Left cardiac atrium (tissue), 4 donors: ENCODE results near the gene TTC28. TPM values are rescaled to one million over a fixed set of nuclear protein-coding genes. Genes with fewer than 3 reads are reported as not detected.
A peak's percentile ranks its signal among the peaks of the same experiment; 100 is the strongest.
"Not testable (repeated sequence)": the region's sequence is repeated elsewhere in the genome, so short reads cannot be mapped to it uniquely, and the experiment has no call there.

Source experiments
- ATAC-seq, 2 donors: fragments of 200-7000 bp; cut with Tn5 transposase; one replicate each; pipeline ENCODE4 v1.9.1; 2020; ENCODE audit warnings: mild to moderate bottlenecking in 2 of 2, moderate library complexity in 2 of 2
- DNase-seq: peaks from one replicate; pipeline ENCODE4 v3.0.0-alpha.2; 2020
- intact Hi-C, 2 donors: fragments of 100-400 bp; cut with DNase I; formaldehyde crosslinking; loops; one replicate each; pipeline versions ENCODE4 v1.14.1 to v1.15.1; 2022 to 2023
- total RNA-seq, 2 donors: library from RNA; stranded (reverse); fragmentation: NEBNext Ultra II Directional; extraction: Animal tissue kit (Norgen Biotek cat#: 25700); gene quantifications; one replicate each; pipeline ENCODE4 v1.2.1, GENCODE V29; 2021
- donor health status: DM: no; HTN: yes; CAD: no.
- donor health status: DM: no; HTN: yes; CAD: no; lungs with severe emphysema.
- donor health status: DM: yes; HTN: yes; CAD: no.
- donor health status: Dilated cardiomyopathy.

TTC28 gene
- total RNA-seq, 2 donors from 2014 or later, result 15.0 to 18.2 TPM

DNA sequence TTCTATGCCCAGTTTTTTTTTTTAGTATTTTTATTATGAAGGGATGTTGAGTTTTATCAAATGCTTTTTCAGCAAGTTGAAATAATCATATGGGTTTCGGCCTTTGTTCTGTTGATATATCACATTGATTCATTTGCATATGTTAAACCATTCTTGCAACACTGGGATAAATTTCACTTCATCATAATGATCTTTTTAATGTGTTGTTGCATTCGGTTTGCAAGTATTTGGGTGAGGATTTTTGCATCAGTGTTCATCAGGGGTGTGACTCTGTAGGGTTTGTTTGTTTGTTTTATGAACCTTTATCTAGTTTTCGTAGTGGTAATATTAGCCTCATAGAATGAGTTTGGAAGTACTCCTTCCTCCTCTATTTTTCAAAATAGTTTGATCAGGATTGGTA, 103.5 kb downstream of the TTC28 start:
- intact Hi-C loops, result no loop called here
- ATAC-seq, result no peak
- no peak for DNase-seq

- no peak for DNase-seq
Observed at GRCh38 chr22:28574159-28574788, 105.4 kb downstream of the TTC28 start.

DNA sequence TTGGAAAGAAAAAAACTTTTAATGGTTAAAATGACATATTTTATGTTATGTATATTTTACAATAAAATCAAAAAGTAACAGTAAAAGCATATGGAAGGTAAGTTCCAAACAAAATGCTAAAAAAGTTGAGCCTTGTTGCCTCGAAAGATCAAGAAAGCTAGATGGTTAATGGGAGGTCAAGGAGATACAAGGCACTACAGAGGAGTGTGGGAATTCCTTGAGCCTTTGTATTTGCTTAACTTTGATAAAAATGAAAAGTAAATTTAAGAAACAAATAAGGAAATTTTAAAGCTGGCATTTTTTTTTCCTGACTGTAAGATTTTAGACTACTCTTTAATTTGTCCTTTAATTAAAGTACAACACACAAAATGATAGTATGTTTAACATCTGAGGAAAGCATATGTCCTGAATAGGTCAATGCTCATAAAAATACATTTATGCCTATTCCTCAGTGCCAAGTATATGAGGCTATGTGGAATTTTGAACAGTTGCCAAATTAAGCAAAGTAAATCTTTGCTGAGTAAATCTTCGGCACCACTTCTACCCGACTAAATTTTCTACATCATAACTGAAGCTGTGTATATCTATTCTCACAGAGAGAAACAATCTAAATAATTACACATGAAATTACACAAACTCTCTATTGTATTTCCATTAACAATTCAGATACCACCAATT, 108.8 kb downstream of the TTC28 start:
- no peak for DNase-seq
- intact Hi-C loops, result no loop called here
- no peak for ATAC-seq

More at GRCh38 chr22:28574159-28574788, 105.4 kb downstream of the TTC28 start:
- ATAC-seq, result no peak
- intact Hi-C loops, result no loop called here

GRCh38 chr22:28568974-28569373, 110.7 kb downstream of the TTC28 start:
- ATAC-seq, DNase-seq, intact Hi-C loops: not testable (repeated sequence)

GRCh38 chr22:28568099-28568498, 111.5 kb downstream of the TTC28 start:
- DNase-seq, result no peak
- intact Hi-C loops, result no loop called here
- ATAC-seq, result no peak

GRCh38 chr22:28566920-28567499, 112.6 kb downstream of the TTC28 start:
- DNase-seq, ATAC-seq, intact Hi-C loops: not testable (repeated sequence)

- DNase-seq (no peak), ATAC-seq (no peak)
- intact Hi-C loops, result no loop called here
Observed at GRCh38 chr22:28563636-28564035, 116.0 kb downstream of the TTC28 start.

- ATAC-seq (no peak), DNase-seq (no peak)
- intact Hi-C loops, result no loop called here
Observed at GRCh38 chr22:28562324-28562723, 117.3 kb downstream of the TTC28 start.

DNA sequence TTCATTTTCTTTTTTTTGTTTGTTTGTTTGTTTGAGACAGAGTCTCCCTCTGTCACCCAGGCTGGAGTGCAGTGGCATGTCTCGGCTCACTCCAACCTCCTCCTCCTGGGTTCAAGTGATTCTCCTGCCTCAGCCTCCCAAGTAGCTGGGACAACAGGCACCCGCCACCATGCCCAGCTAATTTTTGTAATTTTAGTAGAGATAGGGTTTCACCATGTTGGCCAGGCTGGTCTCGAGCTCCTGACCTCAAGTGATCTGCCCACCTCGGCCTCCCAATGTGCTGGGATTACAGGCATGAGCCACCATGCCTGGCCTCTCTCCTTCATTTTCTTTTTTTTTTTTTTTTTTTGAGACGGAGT, 118.9 kb downstream of the TTC28 start:
- ATAC-seq, DNase-seq, intact Hi-C loops: not testable (repeated sequence)

DNA sequence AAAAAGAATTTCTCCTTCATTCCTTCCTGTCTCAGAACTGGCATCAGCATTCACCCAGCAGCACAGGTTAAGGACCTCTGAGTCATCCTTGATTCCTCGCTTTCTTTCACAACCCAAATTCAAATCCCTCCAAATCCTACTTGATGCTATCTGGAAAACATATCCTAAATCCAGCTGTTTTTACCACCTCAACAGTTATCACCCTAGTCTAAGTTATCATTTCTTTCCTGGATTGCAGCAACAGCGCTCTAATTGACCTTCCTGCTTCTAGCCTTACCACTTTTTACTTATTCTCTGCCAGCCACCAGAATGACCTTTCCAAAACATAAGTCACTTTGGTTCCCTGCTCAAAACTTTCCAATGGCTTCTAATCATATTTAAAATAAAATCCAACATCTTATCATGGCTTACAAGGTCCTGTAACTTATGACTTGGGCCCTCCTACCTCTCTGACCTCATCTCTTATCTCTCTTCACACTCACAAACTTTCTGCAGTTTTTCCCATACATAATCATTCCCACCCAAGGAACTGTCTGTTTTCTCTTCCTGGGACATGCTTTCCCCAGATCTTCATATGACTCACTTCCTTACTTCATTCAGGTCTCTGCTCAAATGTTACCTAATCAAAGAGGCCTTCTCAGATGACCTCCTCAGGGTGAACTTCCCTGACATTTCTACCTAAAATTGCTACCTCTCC, 119.4 kb downstream of the TTC28 start:
- DNase-seq (no peak), ATAC-seq (peak in 1 of 2 donors; percentile 90)
- intact Hi-C loops, result no loop called here

DNA sequence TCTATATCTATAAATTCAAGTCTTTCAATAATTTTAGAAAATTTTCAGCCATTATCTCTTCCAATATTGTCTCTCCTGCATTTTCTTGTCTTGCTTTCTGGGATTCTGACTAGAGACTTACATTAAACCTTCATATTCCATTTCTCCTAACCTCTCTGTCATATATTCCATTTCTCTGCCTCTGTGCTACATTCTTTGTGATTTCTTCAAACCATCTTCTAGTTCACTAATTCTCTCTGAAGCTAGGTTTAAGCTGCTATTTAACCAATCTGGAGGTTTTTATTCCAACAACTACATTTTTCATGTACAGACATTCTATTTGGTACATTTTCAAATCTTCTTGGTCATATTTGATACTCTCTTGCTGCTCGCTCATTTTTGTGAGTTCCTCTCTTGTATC, 122.5 kb downstream of the TTC28 start:
- ATAC-seq, result no peak
- no peak for DNase-seq
- intact Hi-C loops, result no loop called here

DNA sequence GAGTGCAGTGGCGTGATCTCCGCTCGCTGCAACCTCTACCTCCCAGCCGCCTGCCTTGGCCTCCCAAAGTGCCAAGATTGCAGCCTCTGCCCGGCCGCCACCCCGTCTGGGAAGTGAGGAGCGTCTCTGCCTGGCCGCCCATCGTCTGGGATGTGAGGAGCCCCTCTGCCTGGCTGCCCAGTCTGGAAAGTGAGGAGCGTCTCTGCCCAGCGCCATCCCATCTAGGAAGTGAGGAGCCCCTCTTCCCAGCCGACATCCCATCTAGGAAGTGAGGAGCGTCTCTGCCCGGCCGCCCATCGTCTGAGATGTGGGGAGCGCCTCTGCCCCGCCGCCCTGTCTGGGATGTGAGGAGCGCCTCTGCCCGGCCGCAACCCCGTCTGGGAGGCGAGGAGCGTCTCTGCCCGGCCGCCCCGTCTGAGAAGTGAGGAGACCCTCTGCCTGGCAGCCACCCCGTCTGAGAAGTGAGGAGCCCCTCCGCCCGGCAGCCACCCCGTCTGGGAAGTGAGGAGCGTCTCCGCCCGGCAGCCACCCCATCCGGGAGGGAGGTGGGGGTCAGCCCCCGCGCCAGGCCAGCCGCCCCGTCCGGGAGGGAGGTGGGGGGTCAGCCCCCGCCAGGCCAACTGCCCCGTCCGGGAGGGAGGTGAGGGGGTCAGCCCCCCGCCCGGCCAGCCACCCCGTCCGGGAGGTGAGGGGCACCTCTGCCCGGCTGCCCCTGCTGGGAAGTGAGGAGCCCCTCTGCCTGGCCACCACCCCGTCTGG, 126.4 kb downstream of the TTC28 start:
- not testable (repeated sequence) for ATAC-seq

DNA sequence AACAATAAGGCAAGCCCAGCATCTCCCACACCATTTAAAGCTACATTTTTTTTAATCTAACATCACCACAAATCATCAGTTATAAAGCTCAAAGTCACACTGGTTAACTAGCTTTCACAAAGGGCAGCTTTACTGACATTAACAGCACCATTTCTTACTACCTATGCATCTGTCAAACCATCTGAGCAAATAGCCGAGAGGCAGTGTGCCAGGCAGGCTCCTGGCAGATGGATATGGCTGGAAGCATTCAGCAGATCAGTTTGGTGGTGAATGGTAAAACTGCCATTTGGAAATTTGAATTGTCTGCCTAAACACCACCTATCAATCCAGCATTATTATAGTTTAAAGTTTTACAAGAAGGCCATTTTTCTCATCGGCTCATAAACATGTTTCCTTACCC, 131.2 kb downstream of the TTC28 start:
- intact Hi-C loops, result no loop called here
- no peak for ATAC-seq
- no peak for DNase-seq

More for the DNA sequence above, 126.4 kb downstream of the TTC28 start:
- DNase-seq, intact Hi-C loops: not testable (repeated sequence)

- peak in 1 of 2 donors; percentile 23 for ATAC-seq
- intact Hi-C loops, result no loop called here
- no peak for DNase-seq
Observed at GRCh38 chr22:28547132-28547842, 132.4 kb downstream of the TTC28 start.

- ATAC-seq (no peak), DNase-seq (no peak)
- intact Hi-C loops, result no loop called here
Observed at GRCh38 chr22:28544431-28544868, 135.2 kb downstream of the TTC28 start.

DNA sequence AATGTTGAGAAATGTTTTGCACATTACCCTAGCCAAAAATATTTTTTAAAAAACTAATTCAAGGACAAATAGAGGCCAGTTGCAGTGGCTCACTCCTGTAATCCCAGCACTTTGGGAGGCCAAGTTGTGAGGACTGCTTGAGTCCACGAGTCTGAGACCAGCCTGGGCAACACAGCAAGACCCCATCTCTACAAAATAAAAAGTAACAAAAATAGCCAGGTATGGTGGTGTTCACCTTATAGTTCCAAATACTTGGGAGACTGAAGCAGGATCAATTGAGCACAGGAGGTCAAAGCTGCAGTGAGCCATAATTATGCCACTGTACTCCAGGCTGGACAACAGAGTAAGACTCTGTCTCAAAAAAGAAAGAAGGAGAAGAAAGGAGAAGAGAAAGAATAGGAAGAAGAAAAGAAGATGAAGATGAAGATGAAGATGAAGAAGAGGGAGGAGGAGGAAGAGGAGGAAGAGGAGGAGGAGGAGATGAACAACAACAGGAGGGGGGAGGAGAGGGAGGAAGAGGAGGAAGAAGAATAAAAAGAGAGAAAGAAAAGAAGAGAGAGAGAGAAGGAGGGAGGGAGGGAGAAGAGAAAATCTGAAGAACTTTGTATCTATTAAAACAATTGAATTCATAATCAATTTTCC, 136.5 kb downstream of the TTC28 start:
- ATAC-seq, result no peak
- no peak for DNase-seq
- intact Hi-C loops, result no loop called here

DNA sequence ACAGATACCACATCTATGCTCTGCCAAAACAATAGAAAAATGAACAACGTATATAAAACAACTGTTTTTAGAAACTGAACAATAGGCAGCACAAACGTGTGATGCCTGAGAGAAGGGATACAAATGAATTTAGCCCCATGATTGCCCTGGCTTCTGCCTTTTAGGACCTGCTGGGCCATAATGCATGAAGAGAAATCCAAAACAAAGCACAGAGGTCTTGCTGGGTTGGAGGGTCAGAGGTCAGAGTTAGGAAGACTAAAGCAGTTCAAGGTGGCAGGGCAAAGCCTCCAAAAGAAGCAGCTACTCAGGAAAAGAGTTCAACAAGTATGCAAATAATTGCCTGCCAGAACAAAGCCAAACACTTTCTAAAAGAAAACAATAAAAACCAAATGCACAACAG, 138.5 kb downstream of the TTC28 start:
- ATAC-seq (no peak), DNase-seq (no peak)
- intact Hi-C loops, result no loop called here

DNA sequence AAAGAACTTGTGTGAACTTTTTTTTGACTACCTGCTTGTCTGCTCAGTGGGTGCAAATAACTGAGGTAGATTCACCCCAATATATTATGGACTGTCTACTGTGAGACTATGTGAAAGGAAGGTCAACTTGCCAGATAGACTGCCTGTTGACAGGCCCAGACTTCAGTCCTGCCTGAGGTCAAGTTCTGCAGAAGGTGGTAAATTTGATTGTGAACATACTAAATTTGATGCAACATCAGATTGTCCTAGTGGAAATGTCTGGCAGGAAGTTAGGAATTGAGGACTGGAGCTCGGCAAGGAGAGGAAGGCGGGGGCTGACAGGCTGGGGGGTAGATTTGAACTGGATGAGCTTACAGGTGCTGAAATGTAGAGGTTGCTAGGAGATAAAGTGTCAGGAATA, 140.7 kb downstream of the TTC28 start:
- intact Hi-C loops, result no loop called here
- no peak for DNase-seq
- no peak for ATAC-seq
